Epidermal melanocyte (primary cell): ENCODE data around the gene ZNF302.
A peak's percentile ranks its signal among the peaks of the same experiment; 100 is the strongest.
"Not testable (repeated sequence)": the region's sequence is repeated elsewhere in the genome, so short reads cannot be mapped to it uniquely, and the experiment has no call there.

Source experiments
- DNase-seq: peaks from one replicate; pipeline ENCODE4 v3.0.0; 2011; ENCODE audit warnings: low spot score; ENCODE audit not compliant: insufficient read length

Gene ZNF302

GRCh38 chr19:34671972-34672371, 5.5 kb upstream of the ZNF302 start:
- no peak for DNase-seq

GRCh38 chr19:34673590-34673989, 3.9 kb upstream of the ZNF302 start:
- no peak for DNase-seq

DNA sequence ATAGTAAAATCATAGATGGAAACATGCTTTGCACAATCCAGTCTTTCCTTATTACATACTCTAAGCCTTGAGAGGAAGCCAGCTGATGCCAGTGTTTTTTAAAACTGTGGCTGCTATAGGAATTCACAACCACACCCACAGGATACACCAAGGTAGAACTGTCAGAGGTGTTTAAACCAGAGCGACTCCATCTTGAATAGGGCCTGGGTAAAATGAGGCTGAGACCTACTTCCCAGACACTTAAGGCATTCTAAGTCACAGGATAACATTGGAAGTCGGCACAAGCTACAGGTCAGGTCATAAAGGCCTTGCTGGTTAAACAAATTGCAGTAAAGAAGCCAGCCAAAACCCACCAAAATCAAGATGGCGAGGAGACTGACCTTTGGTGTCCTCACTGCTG, 2.2 kb upstream of the ZNF302 start:
- no peak for DNase-seq

- DNase-seq: no peak
Measured at GRCh38 chr19:34675919-34676318, 1.6 kb upstream of the ZNF302 start.

- DNase-seq: peak; percentile 55
Measured at GRCh38 chr19:34676697-34677385, 637 bp upstream of the ZNF302 start, which contains the start of gene SCGB2B2. Gene SCGB2B2 (minus strand): TSS chr19:34677159. CDS start chr19:34594563, 82,596 bp downstream.

DNA sequence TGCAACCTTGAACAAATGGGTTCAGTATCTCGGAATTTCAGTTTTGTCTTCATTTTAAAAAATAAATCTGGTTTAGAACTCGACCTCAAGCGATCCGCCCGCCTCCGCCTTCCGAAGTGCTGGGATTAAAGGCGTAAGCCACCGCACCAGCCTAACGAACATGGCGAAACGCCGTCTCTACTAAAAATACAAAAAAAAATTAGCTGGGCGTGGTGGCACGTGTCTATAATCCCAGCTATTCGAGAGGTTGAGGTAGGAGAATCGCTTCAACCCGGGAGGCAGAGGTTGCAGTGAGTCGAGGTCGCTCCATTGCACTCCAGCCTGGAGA, 571 bp downstream of the ZNF302 start:
- DNase-seq: no peak

GRCh38 chr19:34678421-34678820, 943 bp downstream of the ZNF302 start:
- no peak for DNase-seq

- no peak for DNase-seq
Measured at GRCh38 chr19:34681478-34681877, 4.0 kb downstream of the ZNF302 start.

GRCh38 chr19:34685266-34685665, 7.8 kb downstream of the ZNF302 start:
- not testable (repeated sequence) for DNase-seq

GRCh38 chr19:34686455-34686854, 9.0 kb downstream of the ZNF302 start:
- no peak for DNase-seq

- DNase-seq: no peak
Measured at GRCh38 chr19:34687348-34687747, 9.9 kb downstream of the ZNF302 start.

DNA sequence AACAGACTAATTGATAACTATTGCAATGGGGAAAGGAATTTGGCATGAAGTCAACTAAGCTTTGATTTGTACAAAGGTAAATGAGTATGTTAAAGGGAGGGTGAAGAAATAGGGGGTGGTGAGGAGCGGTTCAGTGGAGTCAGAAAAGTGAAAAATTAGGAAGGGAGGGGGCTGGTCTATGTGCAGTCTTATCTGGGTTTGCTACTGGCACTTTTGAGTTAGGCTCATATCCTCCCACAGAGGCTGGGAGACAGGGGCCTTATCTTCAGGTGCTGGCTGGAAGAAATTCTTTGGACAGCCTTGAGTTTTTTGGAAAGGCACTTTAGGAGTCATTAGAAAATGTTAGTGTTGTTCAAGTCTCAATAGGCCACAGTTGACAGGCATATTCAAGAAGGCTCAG, 11.1 kb downstream of the ZNF302 start:
- no peak for DNase-seq

DNA sequence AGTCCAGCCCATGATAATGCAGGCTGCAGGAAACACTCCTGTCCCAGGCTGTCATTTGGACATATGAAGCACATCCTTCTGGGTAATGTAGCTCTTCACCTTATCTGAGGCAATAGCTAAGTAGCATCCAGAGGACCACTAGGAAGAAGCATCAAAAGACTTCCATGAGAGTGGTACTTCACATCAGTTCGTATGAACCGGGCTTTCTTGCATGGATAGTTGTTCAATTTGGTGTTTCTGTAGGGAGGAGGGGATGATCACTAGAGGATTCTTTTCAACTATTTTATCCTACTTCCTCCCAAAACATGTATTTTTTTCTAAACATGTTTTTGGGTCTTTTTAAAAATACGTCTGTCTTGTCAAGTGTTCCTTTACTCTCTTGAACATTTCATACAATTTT, 12.9 kb downstream of the ZNF302 start:
- no peak for DNase-seq

DNA sequence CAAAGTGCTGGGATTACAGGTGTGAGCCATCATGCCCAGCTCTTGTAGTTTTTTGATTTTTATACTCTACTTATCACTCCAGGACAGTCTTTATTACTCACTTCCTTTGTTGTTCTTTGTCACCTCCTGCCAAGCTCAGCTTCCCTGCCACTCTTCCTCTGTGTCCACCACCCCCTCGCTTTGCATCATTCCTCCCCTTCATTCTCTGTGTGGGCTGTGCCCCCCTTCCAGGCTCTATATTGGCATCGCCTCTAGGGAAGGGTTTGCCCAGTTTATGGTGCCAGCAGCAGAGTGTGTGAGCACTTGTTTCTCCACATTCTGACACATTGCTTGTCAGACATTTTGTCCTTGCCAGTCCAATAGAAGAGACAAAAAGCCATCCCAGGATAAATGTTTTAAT, 15.1 kb downstream of the ZNF302 start:
- no peak for DNase-seq

- DNase-seq: no peak
Measured at GRCh38 chr19:34707661-34708060, 30.2 kb downstream of the ZNF302 start.

GRCh38 chr19:34711890-34712289, 34.4 kb downstream of the ZNF302 start:
- no peak for DNase-seq

DNA sequence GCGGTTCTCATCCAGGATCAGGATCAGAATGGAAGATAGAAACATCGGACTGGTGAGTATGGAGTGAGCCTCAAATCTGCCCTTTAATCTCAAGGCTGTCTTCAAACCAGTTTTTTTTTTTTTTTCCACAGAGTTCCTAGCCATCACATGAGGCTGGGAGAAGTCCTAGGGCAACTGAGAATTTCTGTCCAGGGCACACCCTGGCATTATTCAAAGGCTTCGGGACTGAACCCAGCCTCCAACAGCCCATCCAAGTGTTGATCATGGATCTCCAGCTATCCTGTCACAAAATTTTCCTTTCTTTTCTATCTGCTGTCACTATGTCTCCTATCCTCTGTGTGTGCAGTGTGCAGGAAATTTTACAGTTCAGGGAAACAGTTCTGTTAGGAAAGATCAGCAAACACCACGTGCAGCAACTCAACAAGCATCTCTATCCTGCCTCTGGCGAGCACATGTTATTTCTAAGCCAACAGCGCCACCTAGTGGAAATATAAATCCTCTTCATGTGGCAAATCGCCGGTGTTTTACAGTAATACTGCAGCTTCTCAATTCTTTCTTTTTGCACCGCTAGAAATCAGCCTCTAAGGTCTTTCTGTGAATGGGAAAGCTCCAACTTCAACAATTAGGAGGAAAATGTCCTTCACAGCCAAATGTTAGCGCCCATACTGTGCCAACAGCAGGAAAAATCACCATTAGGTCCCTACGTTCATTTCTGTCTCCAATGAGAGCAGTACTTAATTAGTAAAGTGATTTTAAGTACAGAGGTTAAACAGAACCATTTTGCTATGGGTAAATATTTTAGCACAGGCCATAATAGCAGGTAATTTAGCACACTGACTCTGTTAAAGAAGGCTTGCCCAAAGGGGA, 35.1 kb downstream of the ZNF302 start:
- DNase-seq: peak; percentile 73

GRCh38 chr19:34713262-34713637, 35.8 kb downstream of the ZNF302 start:
- DNase-seq: no peak

DNA sequence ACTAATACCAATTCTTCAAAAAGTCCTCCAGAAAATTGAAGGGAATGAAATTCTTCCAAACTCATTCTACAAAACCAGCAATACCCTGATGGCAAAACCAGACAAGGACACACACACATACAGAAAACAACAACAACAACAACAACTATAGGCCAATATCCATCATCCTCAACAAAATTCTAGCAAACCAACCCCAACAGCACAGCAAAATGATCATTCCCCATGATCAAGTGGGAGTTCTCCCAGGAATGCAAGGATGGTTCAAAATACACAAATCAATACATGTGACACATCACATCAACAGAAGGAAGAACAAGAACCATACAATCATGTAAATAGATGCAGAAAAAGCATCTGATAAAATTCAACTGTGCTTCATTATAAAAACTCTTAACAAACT, 37.9 kb downstream of the ZNF302 start:
- no peak for DNase-seq

DNA sequence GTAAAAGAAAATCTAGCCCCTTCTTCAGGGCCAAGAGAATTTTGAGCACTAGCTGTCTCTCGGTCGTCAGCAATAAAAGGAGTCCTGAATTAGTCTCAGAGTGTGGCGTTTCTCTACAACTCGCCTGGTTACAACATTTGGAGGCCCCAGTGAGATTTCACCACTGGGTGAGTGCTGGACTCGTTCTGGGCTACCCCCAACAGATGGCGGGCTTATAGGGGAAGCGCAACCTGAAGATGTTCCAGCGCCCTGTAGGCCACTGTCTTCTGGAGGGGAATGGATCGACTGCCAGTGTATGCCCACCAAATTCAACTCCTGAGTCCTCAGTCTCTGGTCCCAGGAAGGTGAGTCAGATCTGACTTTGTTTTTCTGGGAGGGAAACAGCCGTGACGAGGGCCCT, 44.9 kb downstream of the ZNF302 start:
- no peak for DNase-seq

DNA sequence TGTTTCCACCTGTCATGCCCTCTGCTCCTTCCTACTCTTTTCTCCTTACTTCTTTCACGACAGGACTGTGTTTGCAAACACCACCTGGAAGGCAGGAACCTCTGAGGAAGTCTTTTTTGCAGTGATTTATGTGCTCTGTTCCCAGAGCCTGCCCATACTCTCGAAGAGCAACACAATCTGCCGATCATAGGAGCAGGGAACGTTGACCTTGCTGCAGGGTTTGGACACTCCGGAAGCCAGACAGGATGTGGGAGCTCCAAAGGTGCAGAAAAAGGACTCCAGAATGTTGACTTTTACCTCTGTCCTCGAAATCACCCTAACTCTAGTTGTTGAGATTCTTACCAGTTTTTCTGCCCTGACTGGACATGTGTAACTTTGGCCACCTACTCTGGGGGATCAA, 47.9 kb downstream of the ZNF302 start:
- no peak for DNase-seq

DNA sequence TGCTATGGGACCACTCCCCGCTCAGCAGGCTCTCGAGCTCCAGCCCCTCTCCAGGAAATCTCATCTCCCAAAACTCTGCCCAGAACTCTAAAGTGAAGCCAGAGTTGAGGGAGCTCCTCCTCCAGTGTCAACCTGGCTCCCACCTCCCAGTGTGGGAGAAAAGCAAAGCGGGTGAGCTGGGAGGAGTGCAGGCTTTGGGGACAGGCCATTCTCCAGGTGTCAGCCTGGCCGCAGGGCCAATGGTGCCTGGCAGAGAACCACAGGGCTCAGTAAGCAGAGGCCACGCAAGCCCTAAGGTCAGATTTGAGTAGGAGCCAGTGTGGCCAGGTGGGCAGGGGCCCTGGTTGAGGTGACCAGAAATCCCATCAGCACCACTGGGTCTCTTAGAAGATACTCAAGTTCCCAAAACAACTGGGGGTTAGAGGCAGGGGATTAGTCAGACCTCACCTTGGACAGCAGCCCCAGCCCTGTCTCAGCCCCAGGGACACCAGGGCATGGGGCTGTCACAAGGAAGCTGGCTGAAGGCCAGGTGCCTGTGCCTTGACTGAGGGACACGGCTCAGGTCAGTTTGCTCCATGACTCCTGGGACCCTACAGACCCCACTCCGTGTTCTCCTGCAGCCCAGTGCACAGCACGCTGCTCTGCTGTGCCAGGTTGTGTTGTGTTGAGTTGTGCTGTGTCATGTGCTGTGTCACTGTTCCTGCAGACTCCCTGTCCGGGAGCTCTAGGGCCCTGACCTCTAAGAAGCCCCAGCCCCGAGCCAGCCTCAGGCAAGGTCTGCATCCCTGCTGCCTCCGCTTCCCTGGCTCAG, 53.7 kb downstream of the ZNF302 start:
- no peak for DNase-seq
